ENCODE measurements around the gene ZFP36L1. TPM values are rescaled to one million over a fixed set of nuclear protein-coding genes. Genes with fewer than 3 reads are reported as not detected.

Gene ZFP36L1
- total RNA-seq, 2 donors from 2014 or later, result 99.4 to 99.6 TPM

DNA sequence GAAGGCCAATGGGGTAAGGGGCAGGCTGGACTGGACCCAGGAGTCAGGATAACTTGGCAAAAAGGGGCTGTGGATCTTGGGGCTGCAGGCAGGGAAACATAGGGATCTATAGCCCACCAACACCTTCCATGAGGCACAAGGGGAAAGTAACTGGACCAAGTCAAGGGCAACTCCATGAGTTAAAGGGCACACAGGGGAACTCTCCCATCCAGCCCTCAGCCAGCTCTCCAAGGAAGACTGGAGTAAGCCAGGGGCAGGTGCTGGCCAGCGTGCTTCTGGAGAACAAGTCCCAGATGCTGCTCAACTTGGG, 31.3 kb upstream of the ZFP36L1 start:
- no peak overlapping the region for H3K27ac Mint-ChIP-seq
- Histone ChIP-seq H3K27ac (ENCODE audit: low read depth, low read length) (no peak overlapping the region), H3K9me3 (ENCODE audit: control insufficient read depth, low read length) (no peaks in the 10 kb centered on the region), H3K36me3 (ENCODE audit: control insufficient read depth, insufficient read depth, low read length) (no peaks in the 10 kb centered on the region), H3K4me3 (ENCODE audit: low read length) (no peak overlapping the region), H3K27me3 (ENCODE audit: control insufficient read depth, insufficient read depth, low read length, poor library complexity, severe bottlenecking) (peaks cover 6% of the 10 kb centered on the region), H3K9ac (ENCODE audit: extremely low read depth, low read length, poor library complexity, severe bottlenecking) (no peak overlapping the region), H3K4me1 (ENCODE audit: control insufficient read depth, insufficient read depth, low read length) (peaks cover 4% of the 10 kb centered on the region)
- 88 to 91% methylated on average over 1 of the region's 1 CpG for WGBS, 2 experiments (ENCODE audit: insufficient coverage in 1 of 2, insufficient read length in 1 of 2)
- H3K36me3 Mint-ChIP-seq (ENCODE audit: low read depth), result no peaks in the 10 kb centered on the region
- peaks cover 18% of the 10 kb centered on the region for H3K4me1 Mint-ChIP-seq
- no peaks in the 10 kb centered on the region for H3K9me3 Mint-ChIP-seq
- H3K4me3 Mint-ChIP-seq, result no peak overlapping the region
- no peak for DNase-seq
- no peak for TF ChIP-seq CTCF (conservative IDR thresholded peaks at IDR 0.05)
- H3K27me3 Mint-ChIP-seq (ENCODE audit: insufficient read depth), result peaks cover 9% of the 10 kb centered on the region

DNA sequence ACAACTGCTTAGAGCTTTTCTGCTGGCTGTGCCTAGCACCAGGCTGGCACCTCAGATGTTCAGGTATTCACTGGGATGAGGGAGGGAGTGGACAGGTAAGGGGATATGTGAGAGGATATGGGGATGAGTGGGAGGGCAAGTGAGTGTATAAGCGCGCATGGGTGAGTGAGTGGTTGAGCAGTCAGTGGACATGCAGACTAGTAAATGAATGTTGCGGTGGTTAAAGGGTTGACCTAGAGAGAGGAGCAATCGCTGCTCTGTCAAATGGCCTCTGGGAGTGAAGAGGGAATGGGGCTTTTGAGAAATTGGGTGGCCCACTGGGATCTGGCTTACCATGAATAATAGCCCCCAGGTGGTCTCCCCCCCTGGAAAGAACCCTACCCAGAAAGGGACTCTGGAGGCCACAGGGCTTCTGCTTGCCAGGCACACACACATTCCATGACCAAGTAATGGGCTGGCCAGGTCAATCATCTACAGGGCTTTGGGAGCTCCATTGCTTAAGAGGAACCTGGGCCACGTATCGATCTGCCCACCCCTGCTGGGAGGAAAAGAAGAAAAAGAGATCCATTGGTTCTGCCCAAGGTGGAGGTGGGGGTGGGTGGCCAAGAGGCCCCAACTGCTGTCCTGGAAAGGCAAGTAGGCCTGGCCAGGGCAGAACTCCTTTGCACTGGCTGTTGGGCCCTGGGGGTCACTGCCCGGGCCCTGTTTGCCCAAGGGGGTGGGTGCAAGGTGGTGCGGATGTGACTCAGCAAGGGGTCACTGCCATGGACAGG, 30.8 kb upstream of the ZFP36L1 start:
- Histone ChIP-seq H3K27ac (ENCODE audit: low read depth, low read length) (no peak overlapping the region), H3K4me1 (ENCODE audit: control insufficient read depth, insufficient read depth, low read length) (peaks cover 4% of the 10 kb centered on the region), H3K9me3 (ENCODE audit: control insufficient read depth, low read length) (no peaks in the 10 kb centered on the region), H3K4me3 (ENCODE audit: low read length) (no peak overlapping the region), H3K9ac (ENCODE audit: extremely low read depth, low read length, poor library complexity, severe bottlenecking) (no peak overlapping the region), H3K36me3 (ENCODE audit: control insufficient read depth, insufficient read depth, low read length) (no peaks in the 10 kb centered on the region), H3K27me3 (ENCODE audit: control insufficient read depth, insufficient read depth, low read length, poor library complexity, severe bottlenecking) (peaks cover 4% of the 10 kb centered on the region)
- peaks cover 9% of the 10 kb centered on the region for H3K27me3 Mint-ChIP-seq (ENCODE audit: insufficient read depth)
- no peak overlapping the region for H3K27ac Mint-ChIP-seq
- WGBS, 2 experiments (ENCODE audit: insufficient coverage in 1 of 2, insufficient read length in 1 of 2), result 93 to 100% methylated on average over 2 to 8 of the region's 8 CpGs
- H3K4me1 Mint-ChIP-seq, result peaks cover 18% of the 10 kb centered on the region
- H3K9me3 Mint-ChIP-seq, result no peaks in the 10 kb centered on the region
- H3K36me3 Mint-ChIP-seq (ENCODE audit: low read depth), result no peaks in the 10 kb centered on the region
- no peak for TF ChIP-seq CTCF (conservative IDR thresholded peaks at IDR 0.05)
- no peak for DNase-seq
- H3K4me3 Mint-ChIP-seq, result no peak overlapping the region

DNA sequence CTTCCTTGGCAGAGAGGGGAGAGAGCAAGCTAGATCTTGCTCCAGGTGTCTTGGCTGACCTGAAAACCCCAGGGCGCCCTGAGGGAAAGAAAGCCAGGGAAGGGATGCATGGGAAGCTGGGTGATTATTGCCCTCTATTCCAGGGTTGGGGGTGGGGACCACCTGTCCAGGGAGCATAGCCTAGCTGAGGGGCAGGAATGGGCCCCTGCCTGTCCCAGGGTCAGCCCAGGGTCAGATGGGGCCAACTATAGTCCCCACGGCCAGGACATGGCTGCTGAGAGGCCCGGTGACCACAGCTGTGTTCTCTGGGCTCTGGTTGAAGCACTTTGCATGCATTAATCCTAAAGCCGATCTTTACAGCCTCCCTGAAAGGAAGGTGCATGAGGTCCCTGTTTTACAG, 30.1 kb upstream of the ZFP36L1 start:
- H3K9ac ChIP-seq (ENCODE audit: extremely low read depth, low read length, poor library complexity, severe bottlenecking), result no peak overlapping the region
- Mint-ChIP-seq H3K27me3 (ENCODE audit: insufficient read depth) (peaks cover 9% of the 10 kb centered on the region), H3K4me1 (peaks cover 19% of the 10 kb centered on the region), H3K27ac (no peak overlapping the region), H3K9me3 (no peaks in the 10 kb centered on the region), H3K4me3 (no peak overlapping the region), H3K36me3 (ENCODE audit: low read depth) (no peaks in the 10 kb centered on the region)
- WGBS, 2 experiments (ENCODE audit: insufficient coverage in 1 of 2, insufficient read length in 1 of 2), result 89 to 91% methylated on average over 3 to 4 of the region's 4 CpGs
- H3K36me3 ChIP-seq (ENCODE audit: control insufficient read depth, insufficient read depth, low read length), result no peaks in the 10 kb centered on the region
- DNase-seq, result no peak
- no peak overlapping the region for H3K27ac ChIP-seq (ENCODE audit: low read depth, low read length)
- peaks cover 4% of the 10 kb centered on the region for H3K4me1 ChIP-seq (ENCODE audit: control insufficient read depth, insufficient read depth, low read length)
- no peaks in the 10 kb centered on the region for H3K9me3 ChIP-seq (ENCODE audit: control insufficient read depth, low read length)
- no peak for TF ChIP-seq CTCF (conservative IDR thresholded peaks at IDR 0.05)
- H3K4me3 ChIP-seq (ENCODE audit: low read length), result no peak overlapping the region
- H3K27me3 ChIP-seq (ENCODE audit: control insufficient read depth, insufficient read depth, low read length, poor library complexity, severe bottlenecking), result no peaks in the 10 kb centered on the region
